Sciatic nerve (tissue), 1 donor: ENCODE data around the gene POU1F1. TPM values are rescaled to one million over a fixed set of nuclear protein-coding genes. Genes with fewer than 3 reads are reported as not detected.

Source experiments
- microRNA-seq: library from miRNA; unstranded; fragments of <30 nt; microRNA quantifications from one replicate; pipeline ENCODE4 v1.2.0, GENCODE V29; 2020
- total RNA-seq: library from RNA; stranded (reverse); fragmentation: NEBNext Ultra II Directional; extraction: Animal tissue kit (Norgen Biotek cat#: 25700); gene quantifications from one replicate; pipeline ENCODE4 v1.2.1, GENCODE V29; 2021
- donor health status: DM: no; HTN: no; CAD: no.

POU1F1 gene
- total RNA-seq, 1 donor from 2014 or later = not detected

Small RNAs within 50 kb of the gene (microRNA-seq; reads per million reads assigned to microRNA genes)
- not detected for gene MIR4795

Other genes starting within 250 kb of the POU1F1 start
- 39.1 TPM for gene CHMP2B, start 49.3 kb downstream of the POU1F1 start, total RNA-seq